OCI-LY7 (cell line): ENCODE measurements around the gene CTCF. TPM values are rescaled to one million over a fixed set of nuclear protein-coding genes. Genes with fewer than 3 reads are reported as not detected.

ENCODE experiments used
- BruUV-seq: library from RNA; stranded (reverse); fragments of 400-500 nt; replicated peaks from 2 replicates; lab custom pipeline; 2021; lab: Mats Ljungman, UMichigan
- CTCF ChIA-PET: fragments of 300-600 bp; sonication (Branson Sonifier 250); formaldehyde crosslinking; loops from one replicate; lab custom pipeline; 2022; ENCODE audit warnings: antibody characterized with exemption; ENCODE audit not compliant: unreplicated experiment; lab: Charles Lee
- POLR2A ChIA-PET: fragments of 300-600 bp; sonication (Branson Sonifier 250); formaldehyde crosslinking; loops from one replicate; lab custom pipeline; 2022; ENCODE audit warnings: antibody characterized with exemption; lab: Charles Lee
- DNase-seq: peaks from one replicate; pipeline ENCODE4 v3.0.0-alpha.2; 2015; ENCODE audit warnings: low spot score
- H2AFZ ChIP-seq: fragments of 200-600 bp; sonication (generic), shearing (Covaris generic); 2 replicates; pipeline ENCODE4 v1.6.1; 2014; ENCODE audit warnings: mild to moderate bottlenecking, antibody characterized with exemption, low read length, moderate library complexity
- H3K27ac ChIP-seq: fragments of 200-600 bp; sonication (generic); 2 replicates; pipeline ENCODE4 v1.5.1; 2014; ENCODE audit warnings: mixed run types, low read depth, mild to moderate bottlenecking, moderate library complexity, low read length, inconsistent platforms; ENCODE audit not compliant: poor library complexity, severe bottlenecking
- H3K36me3 ChIP-seq: fragments of 200-600 bp; sonication (generic); 2 replicates; pipeline ENCODE4 v1.6.1; 2014; ENCODE audit warnings: mild to moderate bottlenecking, antibody characterized with exemption, low read length, moderate library complexity, mixed read lengths; ENCODE audit not compliant: insufficient read depth
- H3K4me1 ChIP-seq: fragments of 200-600 bp; sonication (generic); 2 replicates; pipeline ENCODE4 v1.5.1; 2014; ENCODE audit warnings: mild to moderate bottlenecking, low read length; ENCODE audit not compliant: insufficient read depth, poor library complexity, severe bottlenecking
- H3K4me2 ChIP-seq: fragments of 200-600 bp; sonication (generic); 2 replicates; pipeline ENCODE4 v1.6.1; 2014; ENCODE audit warnings: mild to moderate bottlenecking, low read length
- H3K4me3 ChIP-seq: fragments of 200-600 bp; sonication (generic); 2 replicates; pipeline ENCODE4 v1.5.1; 2014; ENCODE audit warnings: mild to moderate bottlenecking, low read depth, low read length; ENCODE audit not compliant: poor library complexity, severe bottlenecking
- H3K79me2 ChIP-seq: fragments of 200-600 bp; sonication (generic); 2 replicates; pipeline ENCODE4 v1.6.1; 2016; ENCODE audit warnings: low read depth, mild to moderate bottlenecking, low read length, moderate library complexity, mixed read lengths; ENCODE audit not compliant: insufficient read depth
- H3K9me2 ChIP-seq: fragments of 200-600 bp; sonication (generic); 2 replicates; pipeline ENCODE4 v1.6.1; 2016; ENCODE audit warnings: mild to moderate bottlenecking, low read length, mixed read lengths; ENCODE audit not compliant: insufficient read depth
- H3K9me3 ChIP-seq: fragments of 200-600 bp; sonication (generic); 2 replicates; pipeline ENCODE4 v1.6.1; 2014; ENCODE audit warnings: mild to moderate bottlenecking, mixed run types, low read length, mixed read lengths
- H4K20me1 ChIP-seq: fragments of 200-600 bp; sonication (generic); 2 replicates; pipeline ENCODE4 v1.6.1; 2014; ENCODE audit warnings: mild to moderate bottlenecking, antibody characterized with exemption, low read length, moderate library complexity, mixed read lengths; ENCODE audit not compliant: insufficient read depth
- CTCF ChIP-seq: fragments of 200-600 bp; sonication (generic); conservative IDR thresholded peaks from 2 replicates; pipeline ENCODE4 v1.5.1; 2014; ENCODE audit warnings: mild to moderate bottlenecking, antibody characterized with exemption, low read length, moderate library complexity, mixed read lengths
- EZH2phosphoT487 ChIP-seq: fragments of 200-600 bp; sonication (generic); IDR thresholded peaks from 2 replicates; pipeline ENCODE4 v1.6.1; 2018; ENCODE audit warnings: low read depth, borderline replicate concordance, mild to moderate bottlenecking, mixed run types, antibody characterized with exemption, low read length, moderate library complexity, mixed read lengths
- intact Hi-C: fragments of 100-400 bp; cut with micrococcal nuclease; formaldehyde crosslinking; loops from one replicate; pipeline ENCODE4 v1.10.0; 2022; ENCODE audit not compliant: unreplicated experiment
- total RNA-seq, 2 experiments: library from RNA; depleted of rRNA in 1 of 2; stranded (reverse); fragments of >200 nt in 1 of 2; shearing (Covaris generic) in 1 of 2; gene quantifications; 2 replicates each; pipeline ENCODE4 v1.2.3, GENCODE V29; 2014 to 2022

The CTCF gene
- total RNA-seq, 2 experiments from 2014 or later, result 70.6 to 83.5 TPM

- H3K36me3 ChIP-seq, result peaks cover 53% of the 10 kb centered on the region; the same call in 1 of the 2 replicates
- H3K9me2 ChIP-seq, result no peaks in the 10 kb centered on the region
- CTCF ChIA-PET, result interaction anchor here (0.6 to 4.6 kb wide), 8 partner anchors 8 to 882 kb away, joined by 3 to 42 read pairs (median 6); partner anchors contain the start of genes CARMIL2 and SLC7A6
- peak overlapping the region; percentile 92 for H3K4me2 ChIP-seq
- H4K20me1 ChIP-seq, result no peaks in the 10 kb centered on the region
- peak overlapping the region; percentile 95 for H3K27ac ChIP-seq
- intact Hi-C loops, result loop anchor here (10.0 kb wide), 1 partner anchor 523 kb away; the partner anchor contains the start of gene NFATC3
- H3K4me1 ChIP-seq, result peaks cover 65% of the 10 kb centered on the region
- DNase-seq, result no peak
- POLR2A ChIA-PET, result interaction anchor here (0.6 to 8.0 kb wide), 3 partner anchors 12 to 72 kb away, joined by 3 to 251 read pairs (median 8); no protein-coding TSS in a partner anchor
- no peak for TF ChIP-seq EZH2phosphoT487
- no peak for TF ChIP-seq CTCF
- H3K4me3 ChIP-seq, result peak overlapping the region; percentile 84
- H3K79me2 ChIP-seq, result peaks cover 85% of the 10 kb centered on the region
- no peaks in the 10 kb centered on the region for H3K9me3 ChIP-seq
- BruUV-seq, result TSS peak; percentile 75
- H2AFZ ChIP-seq, result no peak overlapping the region
These were observed 864 bp upstream of the CTCF start for GRCh38 chr16:67561501-67561823.

GRCh38 chr16:67561824-67562525, 351 bp upstream of the CTCF start:
- Histone ChIP-seq H3K4me1 (peaks cover 65% of the 10 kb centered on the region), H3K9me2 (no peaks in the 10 kb centered on the region), H3K9me3 (no peaks in the 10 kb centered on the region), H4K20me1 (no peaks in the 10 kb centered on the region), H3K4me3 (peak overlapping the region; percentile 84), H2AFZ (no peak overlapping the region), H3K36me3 (peaks cover 52% of the 10 kb centered on the region; the same call in 1 of the 2 replicates), H3K79me2 (peaks cover 85% of the 10 kb centered on the region), H3K4me2 (peak overlapping the region; percentile 92), H3K27ac (peak overlapping the region; percentile 95)
- ChIA-PET POLR2A (interaction anchor here (0.6 to 8.0 kb wide), 7 partner anchors 12 to 109 kb away, joined by 3 to 251 read pairs (median 7); partner anchors contain the start of gene ACD), CTCF (interaction anchor here (0.6 to 4.6 kb wide), 9 partner anchors 8 to 882 kb away, joined by 3 to 42 read pairs (median 6); partner anchors contain the start of genes CARMIL2 and SLC7A6)
- TF ChIP-seq EZH2phosphoT487 (no peak), CTCF (no peak)
- no TSS peak for BruUV-seq
- peak; percentile 98 for DNase-seq
- intact Hi-C loops, result loop anchor here (1.0 to 10.0 kb wide), 5 partner anchors 15 to 523 kb away; partner anchors contain the start of genes ACD, NFATC3 and PARD6A
